H9 (cell line): ENCODE measurements around the gene TSLP. TPM values are rescaled to one million over a fixed set of nuclear protein-coding genes. Genes with fewer than 3 reads are reported as not detected.

Experiments used
- DNase-seq: peaks from one replicate; pipeline ENCODE4 v3.0.0-alpha.2; 2017
- H2AFZ ChIP-seq: one replicate; pipeline ENCODE4 v1.6.1; 2013; ENCODE audit warnings: mild to moderate bottlenecking, low read length, control low read depth, moderate library complexity
- H2AK5ac ChIP-seq: 2 replicates; pipeline ENCODE4 v1.6.1; 2013; ENCODE audit warnings: low read length, control low read depth, mixed read lengths; ENCODE audit not compliant: insufficient read length
- H2BK120ac ChIP-seq: one replicate; pipeline ENCODE4 v1.6.1; 2013; ENCODE audit warnings: low read depth, mild to moderate bottlenecking, low read length, control low read depth, inconsistent platforms; ENCODE audit not compliant: poor library complexity, severe bottlenecking
- H2BK12ac ChIP-seq: 2 replicates; pipeline ENCODE4 v1.6.1; 2013; ENCODE audit warnings: low read length, control low read depth, mixed read lengths, low read depth; ENCODE audit not compliant: insufficient read length
- H2BK15ac ChIP-seq: 2 replicates; pipeline ENCODE4 v1.6.1; 2013; ENCODE audit warnings: low read depth, low read length, control low read depth
- H2BK20ac ChIP-seq: one replicate; pipeline ENCODE4 v1.6.1; 2013; ENCODE audit warnings: low read depth, mild to moderate bottlenecking, low read length, control low read depth, inconsistent platforms; ENCODE audit not compliant: poor library complexity, severe bottlenecking
- H2BK5ac ChIP-seq: 2 replicates; pipeline ENCODE4 v1.6.1; 2013; ENCODE audit warnings: low read length, control low read depth, mixed read lengths; ENCODE audit not compliant: insufficient read length
- H3K14ac ChIP-seq: 2 replicates; pipeline ENCODE4 v1.6.1; 2013; ENCODE audit warnings: low read length, control low read depth; ENCODE audit not compliant: insufficient read depth
- H3K18ac ChIP-seq: 2 replicates; pipeline ENCODE4 v1.6.1; 2013; ENCODE audit warnings: low read depth, mild to moderate bottlenecking, mixed read lengths, low read length, control low read depth; ENCODE audit not compliant: insufficient read length
- H3K23ac ChIP-seq: 2 replicates; pipeline ENCODE4 v1.6.1; 2013; ENCODE audit warnings: low read length, control low read depth, mixed read lengths, low read depth; ENCODE audit not compliant: insufficient read length
- H3K23me2 ChIP-seq: 2 replicates; pipeline ENCODE4 v1.6.1; 2013; ENCODE audit warnings: low read depth, mild to moderate bottlenecking, mixed read lengths, low read length, control low read depth; ENCODE audit not compliant: insufficient read length, poor library complexity, severe bottlenecking
- H3K27ac ChIP-seq: 2 replicates; pipeline ENCODE4 v1.5.1; 2013; ENCODE audit warnings: low read length, control low read depth, mixed read lengths, low read depth; ENCODE audit not compliant: insufficient read length
- H3K27me3 ChIP-seq: 2 replicates; pipeline ENCODE4 v1.6.1; 2013; ENCODE audit warnings: low read length, control low read depth, inconsistent platforms; ENCODE audit not compliant: insufficient read depth
- H3K4ac ChIP-seq: 2 replicates; pipeline ENCODE4 v1.6.1; 2013; ENCODE audit warnings: low read depth, mild to moderate bottlenecking, control low read depth, inconsistent platforms, low read length, moderate library complexity
- H3K4me1 ChIP-seq: 2 replicates; pipeline ENCODE4 v1.6.1; 2013; ENCODE audit warnings: low read length, control low read depth, inconsistent platforms; ENCODE audit not compliant: insufficient read depth
- H3K4me2 ChIP-seq: 2 replicates; pipeline ENCODE4 v1.6.1; 2013; ENCODE audit warnings: low read length, control low read depth, mixed read lengths; ENCODE audit not compliant: insufficient read length, insufficient read depth
- H3K56ac ChIP-seq: 2 replicates; pipeline ENCODE4 v1.6.1; 2013; ENCODE audit warnings: low read depth, mild to moderate bottlenecking, mixed read lengths, low read length, control low read depth; ENCODE audit not compliant: insufficient read length
- H3K79me1 ChIP-seq: 2 replicates; pipeline ENCODE4 v1.6.1; 2013; ENCODE audit warnings: low read depth, mild to moderate bottlenecking, moderate library complexity, low read length, control low read depth, inconsistent platforms; ENCODE audit not compliant: insufficient read depth, poor library complexity, severe bottlenecking
- H3K79me2 ChIP-seq: 2 replicates; pipeline ENCODE4 v1.6.1; 2013; ENCODE audit warnings: low read length, control low read depth, inconsistent platforms; ENCODE audit not compliant: insufficient read depth
- H3K9ac ChIP-seq: 2 replicates; pipeline ENCODE4 v1.6.1; 2013; ENCODE audit warnings: low read length, control low read depth, mixed read lengths; ENCODE audit not compliant: insufficient read length; ENCODE audit errors: extremely low read depth
- H3K9me3 ChIP-seq: one replicate; pipeline ENCODE4 v1.6.1; 2013; ENCODE audit warnings: low read depth, low read length, inconsistent platforms; ENCODE audit not compliant: control insufficient read depth
- H3T11ph ChIP-seq: one replicate; pipeline ENCODE4 v1.6.1; 2013; ENCODE audit warnings: mild to moderate bottlenecking, low read length, control low read depth, inconsistent platforms
- H4K20me1 ChIP-seq: one replicate; pipeline ENCODE4 v1.6.1; 2013; ENCODE audit not compliant: control insufficient read depth, insufficient read length, insufficient read depth
- H4K5ac ChIP-seq: 2 replicates; pipeline ENCODE4 v1.6.1; 2013; ENCODE audit warnings: low read depth, mild to moderate bottlenecking, mixed read lengths, low read length, control low read depth; ENCODE audit not compliant: insufficient read length
- H4K8ac ChIP-seq: replicated peaks from 2 replicates; pipeline ENCODE4 v1.6.1; 2013; ENCODE audit warnings: low read length, control low read depth, mixed read lengths, low read depth; ENCODE audit not compliant: insufficient read length
- H4K91ac ChIP-seq: 2 replicates; pipeline ENCODE4 v1.6.1; 2013; ENCODE audit warnings: low read depth, mild to moderate bottlenecking, moderate library complexity, mixed read lengths, low read length, control low read depth; ENCODE audit not compliant: insufficient read length
- H3K27ac Mint-ChIP-seq, 3 experiments: 2 replicates in 2 of 3; 3 replicates in 1 of 3; pipeline ENCODE4 v1.8.0; 2020 to 2021; ENCODE audit warnings: mixed read lengths in 3 of 3, mild to moderate bottlenecking in 1 of 3, moderate library complexity in 1 of 3
- H3K27me3 Mint-ChIP-seq: 2 replicates; pipeline ENCODE4 v1.8.0; 2021; ENCODE audit warnings: low read depth, mild to moderate bottlenecking, moderate library complexity, mixed read lengths
- H3K36me3 Mint-ChIP-seq, 3 experiments: 2 replicates in 2 of 3; 3 replicates in 1 of 3; pipeline ENCODE4 v1.8.0; 2020 to 2021; ENCODE audit warnings: low read depth in 3 of 3, mixed read lengths in 3 of 3; ENCODE audit not compliant: insufficient read depth in 1 of 3
- H3K4me1 Mint-ChIP-seq, 2 experiments: 2 replicates each; pipeline ENCODE4 v1.8.0; 2020; ENCODE audit warnings: mixed read lengths in 2 of 2
- H3K4me3 Mint-ChIP-seq, 2 experiments: 2 replicates in 1 of 2; 3 replicates in 1 of 2; pipeline ENCODE4 v1.8.0; 2020 to 2021; ENCODE audit warnings: mild to moderate bottlenecking in 2 of 2, mixed read lengths in 2 of 2, moderate library complexity in 1 of 2
- H3K9me3 Mint-ChIP-seq, 2 experiments: 2 replicates in 1 of 2; 3 replicates in 1 of 2; pipeline ENCODE4 v1.8.0; 2020; ENCODE audit warnings: mild to moderate bottlenecking in 2 of 2, mixed read lengths in 2 of 2, moderate library complexity in 1 of 2
- WGBS: extraction: QIAGEN DNeasy Blood & Tissue Kit; methylation state at CpG from one replicate; pipeline ENCODE4 v1.1.7; 2013; ENCODE audit warnings: missing lambda C conversion rate, low lambda C conversion rate, mixed read lengths; ENCODE audit not compliant: insufficient read length; ENCODE audit errors: extremely low coverage; 5-methylcytosine and 5-hydroxymethylcytosine counted together
- total RNA-seq: library from RNA; stranded (reverse); gene quantifications from 2 replicates; pipeline ENCODE4 v1.2.1, GENCODE V29; 2021
- TF ChIP-seq, protein P1 (sequence below): fragments of 200-600 bp; sonication (generic); conservative IDR thresholded peaks from 3 replicates; pipeline ENCODE4 v1.8.0; 2021; ENCODE audit warnings: antibody characterized with exemption, mild to moderate bottlenecking

Gene TSLP
- total RNA-seq, 1 experiment from 2014 or later = 0.63 TPM

DNA sequence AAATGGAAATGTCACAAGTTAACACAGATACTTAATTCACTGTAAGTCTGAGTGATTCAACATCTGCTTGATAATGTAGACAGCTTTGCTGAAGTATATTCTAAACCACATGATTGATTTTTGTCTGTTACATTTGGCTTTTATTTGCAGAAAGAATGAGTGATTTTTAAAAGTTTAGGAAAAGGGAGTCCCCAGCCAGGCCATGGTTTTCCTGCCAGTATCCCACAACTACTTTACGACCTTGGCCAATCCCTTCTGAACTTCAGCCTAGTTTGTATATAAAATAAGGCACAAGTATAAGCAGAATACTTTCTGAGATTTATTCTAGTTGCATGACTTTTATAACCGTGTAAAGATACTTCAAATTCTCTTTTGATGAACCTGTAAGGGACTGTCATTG is 47.7 kb downstream of the TSLP start:
- no peaks in the 10 kb centered on the region for H3K27me3 Mint-ChIP-seq
- H3K4me1 Mint-ChIP-seq = peaks cover 32 to 36% of the 10 kb centered on the region in 2 experiments
- H3K23ac ChIP-seq = no peak overlapping the region
- no peak overlapping the region for H3K14ac ChIP-seq
- no peaks in the 10 kb centered on the region; the same call in 1 of the 2 replicates for H3K4me1 ChIP-seq
- no peak overlapping the region for H2BK5ac ChIP-seq
- H4K8ac ChIP-seq = no peak overlapping the region
- H2BK15ac ChIP-seq = no peak overlapping the region
- no peaks in the 10 kb centered on the region for H3K79me2 ChIP-seq
- no peak overlapping the region for H3K56ac ChIP-seq
- no peaks in the 10 kb centered on the region for H3K9me3 Mint-ChIP-seq
- no peak overlapping the region for H2AFZ ChIP-seq
- no peak overlapping the region for H3K4me3 Mint-ChIP-seq
- no peak overlapping the region for H2BK20ac ChIP-seq
- no peak for DNase-seq
- no peaks in the 10 kb centered on the region for H3K23me2 ChIP-seq
- no peaks in the 10 kb centered on the region for H3K79me1 ChIP-seq
- no peak overlapping the region for H3K18ac ChIP-seq
- no peaks in the 10 kb centered on the region for H3K27me3 ChIP-seq
- H3K4ac ChIP-seq = no peak overlapping the region
- H3K4me2 ChIP-seq = no peak overlapping the region
- no peak overlapping the region for H4K5ac ChIP-seq
- WGBS = no CpG with 5 or more reads among the region's 2 CpGs
- no peak overlapping the region for H4K91ac ChIP-seq
- TF ChIP-seq, protein P1, sequence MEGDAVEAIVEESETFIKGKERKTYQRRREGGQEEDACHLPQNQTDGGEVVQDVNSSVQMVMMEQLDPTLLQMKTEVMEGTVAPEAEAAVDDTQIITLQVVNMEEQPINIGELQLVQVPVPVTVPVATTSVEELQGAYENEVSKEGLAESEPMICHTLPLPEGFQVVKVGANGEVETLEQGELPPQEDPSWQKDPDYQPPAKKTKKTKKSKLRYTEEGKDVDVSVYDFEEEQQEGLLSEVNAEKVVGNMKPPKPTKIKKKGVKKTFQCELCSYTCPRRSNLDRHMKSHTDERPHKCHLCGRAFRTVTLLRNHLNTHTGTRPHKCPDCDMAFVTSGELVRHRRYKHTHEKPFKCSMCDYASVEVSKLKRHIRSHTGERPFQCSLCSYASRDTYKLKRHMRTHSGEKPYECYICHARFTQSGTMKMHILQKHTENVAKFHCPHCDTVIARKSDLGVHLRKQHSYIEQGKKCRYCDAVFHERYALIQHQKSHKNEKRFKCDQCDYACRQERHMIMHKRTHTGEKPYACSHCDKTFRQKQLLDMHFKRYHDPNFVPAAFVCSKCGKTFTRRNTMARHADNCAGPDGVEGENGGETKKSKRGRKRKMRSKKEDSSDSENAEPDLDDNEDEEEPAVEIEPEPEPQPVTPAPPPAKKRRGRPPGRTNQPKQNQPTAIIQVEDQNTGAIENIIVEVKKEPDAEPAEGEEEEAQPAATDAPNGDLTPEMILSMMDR = no peak
- H3K9me3 ChIP-seq = no peaks in the 10 kb centered on the region
- H3K9ac ChIP-seq = no peak overlapping the region
- no peak overlapping the region for H2BK12ac ChIP-seq
- H3K36me3 Mint-ChIP-seq = peaks cover 11 to 41% (median 37%) of the 10 kb centered on the region in 3 experiments; a peak in 6 of 7 replicates
- H3K27ac Mint-ChIP-seq = peak overlapping the region in 1 of 3 experiments; percentile 81; a peak in 2 of 7 replicates
- no peak overlapping the region for H3T11ph ChIP-seq
- no peak overlapping the region for H2AK5ac ChIP-seq
- H4K20me1 ChIP-seq = no peaks in the 10 kb centered on the region
- no peak overlapping the region for H3K27ac ChIP-seq
- H2BK120ac ChIP-seq = no peak overlapping the region
